A549 (cell line): ENCODE results near the gene KRTAP4-5.

Source experiments
- CTCF ChIP-seq: fragments of >200 bp; sonication (Bioruptor Twin); formaldehyde crosslinking; IDR thresholded peaks from 3 replicates; pipeline ENCODE4 v1.5.1; 2016
- JUN ChIP-seq, 2 experiments: fragments of >200 bp; sonication (Bioruptor Twin); formaldehyde crosslinking; IDR thresholded peaks; 2 replicates in 1 of 2; 3 replicates in 1 of 2; pipeline ENCODE4 v1.6.1; 2016 to 2017
- NR3C1 ChIP-seq: fragments of >200 bp; sonication (Bioruptor Twin); formaldehyde crosslinking; IDR thresholded peaks from 3 replicates; pipeline ENCODE4 v1.6.1; 2017
- POLR2A ChIP-seq: IDR thresholded peaks from 2 replicates; pipeline ENCODE4 v1.6.1; 2012; ENCODE audit warnings: mild to moderate bottlenecking, low read length
- RFX5 ChIP-seq: fragments of 450-650 bp; IDR thresholded peaks from 2 replicates; pipeline ENCODE4 v1.7.1; 2014; ENCODE audit warnings: antibody characterized with exemption, mild to moderate bottlenecking, moderate library complexity

- TF ChIP-seq RFX5 = no peak
- TF ChIP-seq JUN (IDR thresholded peaks at IDR 0.05) = no peak
- no peak for TF ChIP-seq NR3C1
- no peak for TF ChIP-seq POLR2A
- no peak for TF ChIP-seq CTCF
These were observed 30.9 kb downstream of the KRTAP4-5 start for GRCh38 chr17:41118721-41119120.
